Endothelial cell (in vitro differentiated cells): ENCODE data around the gene FRMPD4. TPM values are rescaled to one million over a fixed set of nuclear protein-coding genes. Genes with fewer than 3 reads are reported as not detected.

Source experiments
- DNase-seq: peaks from one replicate; pipeline ENCODE4 v3.0.0; 2021; ENCODE audit warnings: low spot score
- H3K27ac Mint-ChIP-seq: one replicate; pipeline ENCODE4 v1.8.0; 2021; ENCODE audit warnings: mixed read lengths, inconsistent platforms; ENCODE audit not compliant: unreplicated experiment
- H3K27me3 Mint-ChIP-seq: one replicate; pipeline ENCODE4 v1.8.0; 2021; ENCODE audit warnings: mild to moderate bottlenecking, moderate library complexity, mixed read lengths, inconsistent platforms; ENCODE audit not compliant: unreplicated experiment
- H3K36me3 Mint-ChIP-seq: one replicate; pipeline ENCODE4 v1.8.0; 2021; ENCODE audit warnings: mild to moderate bottlenecking, low read depth, mixed read lengths, inconsistent platforms; ENCODE audit not compliant: unreplicated experiment
- H3K4me1 Mint-ChIP-seq: one replicate; pipeline ENCODE4 v1.8.0; 2021; ENCODE audit warnings: mild to moderate bottlenecking, mixed read lengths, inconsistent platforms; ENCODE audit not compliant: unreplicated experiment
- H3K4me3 Mint-ChIP-seq: one replicate; pipeline ENCODE4 v1.8.0; 2021; ENCODE audit warnings: mild to moderate bottlenecking, mixed read lengths, inconsistent platforms; ENCODE audit not compliant: unreplicated experiment
- H3K9me3 Mint-ChIP-seq: one replicate; pipeline ENCODE4 v1.8.0; 2021; ENCODE audit warnings: mixed read lengths, inconsistent platforms; ENCODE audit not compliant: unreplicated experiment
- total RNA-seq: library from RNA; stranded (reverse); fragmentation: NEBNext Ultra II Directional; extraction: Animal tissue kit (Norgen Biotek cat#: 25700); gene quantifications from one replicate; pipeline ENCODE4 v1.2.1, GENCODE V29; 2021; ENCODE audit not compliant: unreplicated experiment
- TF ChIP-seq, protein P1 (sequence below): fragments of 200-600 bp; sonication (generic); IDR thresholded peaks from one replicate; pipeline ENCODE4 v1.5.0; 2021; ENCODE audit warnings: antibody characterized with exemption; ENCODE audit not compliant: unreplicated experiment

The FRMPD4 gene
- total RNA-seq, 1 donor from 2014 or later: 0.03 TPM

DNA sequence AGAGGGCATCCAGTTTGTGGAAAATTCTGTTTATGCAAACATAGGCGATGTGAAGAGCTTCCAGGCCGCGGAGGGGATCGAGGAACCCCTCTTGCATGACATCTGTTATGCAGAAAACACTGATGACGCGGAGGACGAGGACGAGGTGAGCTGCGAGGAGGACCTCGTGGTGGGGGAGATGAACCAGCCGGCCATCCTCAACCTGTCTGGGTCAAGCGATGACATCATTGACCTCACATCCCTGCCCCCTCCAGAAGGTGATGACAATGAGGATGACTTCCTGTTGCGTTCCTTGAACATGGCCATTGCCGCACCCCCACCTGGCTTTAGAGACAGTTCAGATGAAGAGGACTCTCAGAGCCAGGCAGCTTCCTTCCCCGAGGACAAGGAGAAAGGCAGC lies 578.3 kb downstream of the FRMPD4 start:
- no peak for DNase-seq
- H3K36me3 Mint-ChIP-seq: no peaks in the 10 kb centered on the region
- no peaks in the 10 kb centered on the region for H3K9me3 Mint-ChIP-seq
- no peaks in the 10 kb centered on the region for H3K4me1 Mint-ChIP-seq
- no peak overlapping the region for H3K4me3 Mint-ChIP-seq
- no peak overlapping the region for H3K27ac Mint-ChIP-seq
- TF ChIP-seq, protein P1, sequence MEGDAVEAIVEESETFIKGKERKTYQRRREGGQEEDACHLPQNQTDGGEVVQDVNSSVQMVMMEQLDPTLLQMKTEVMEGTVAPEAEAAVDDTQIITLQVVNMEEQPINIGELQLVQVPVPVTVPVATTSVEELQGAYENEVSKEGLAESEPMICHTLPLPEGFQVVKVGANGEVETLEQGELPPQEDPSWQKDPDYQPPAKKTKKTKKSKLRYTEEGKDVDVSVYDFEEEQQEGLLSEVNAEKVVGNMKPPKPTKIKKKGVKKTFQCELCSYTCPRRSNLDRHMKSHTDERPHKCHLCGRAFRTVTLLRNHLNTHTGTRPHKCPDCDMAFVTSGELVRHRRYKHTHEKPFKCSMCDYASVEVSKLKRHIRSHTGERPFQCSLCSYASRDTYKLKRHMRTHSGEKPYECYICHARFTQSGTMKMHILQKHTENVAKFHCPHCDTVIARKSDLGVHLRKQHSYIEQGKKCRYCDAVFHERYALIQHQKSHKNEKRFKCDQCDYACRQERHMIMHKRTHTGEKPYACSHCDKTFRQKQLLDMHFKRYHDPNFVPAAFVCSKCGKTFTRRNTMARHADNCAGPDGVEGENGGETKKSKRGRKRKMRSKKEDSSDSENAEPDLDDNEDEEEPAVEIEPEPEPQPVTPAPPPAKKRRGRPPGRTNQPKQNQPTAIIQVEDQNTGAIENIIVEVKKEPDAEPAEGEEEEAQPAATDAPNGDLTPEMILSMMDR: no peak
- H3K27me3 Mint-ChIP-seq: no peaks in the 10 kb centered on the region

DNA sequence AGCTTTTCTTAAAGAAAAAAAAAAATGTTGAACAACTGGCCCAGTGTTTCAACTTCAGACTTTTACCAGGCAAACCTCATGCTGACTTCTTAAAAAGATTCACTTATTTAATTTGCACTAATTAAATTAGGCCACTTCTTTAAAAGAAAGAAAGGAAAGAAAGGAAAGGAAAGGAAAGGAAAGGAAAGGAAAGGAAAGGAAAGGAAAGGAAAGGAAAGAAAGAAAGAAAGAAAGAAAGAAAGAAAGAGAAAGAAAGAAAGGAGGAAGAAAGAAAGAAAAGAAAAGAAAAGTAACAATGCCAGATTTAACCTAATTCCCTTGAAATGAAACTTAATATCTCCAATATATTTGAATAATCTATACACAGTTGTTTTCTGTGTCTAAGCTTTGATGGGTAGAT lies 581.6 kb downstream of the FRMPD4 start:
- H3K27ac Mint-ChIP-seq: no peak overlapping the region
- H3K9me3 Mint-ChIP-seq: no peaks in the 10 kb centered on the region
- no peaks in the 10 kb centered on the region for H3K27me3 Mint-ChIP-seq
- H3K4me1 Mint-ChIP-seq: no peaks in the 10 kb centered on the region
- no peaks in the 10 kb centered on the region for H3K36me3 Mint-ChIP-seq
- H3K4me3 Mint-ChIP-seq: no peak overlapping the region
- DNase-seq: no peak
- TF ChIP-seq, protein P1: no peak

GRCh38 chrX:12721042-12721441 lies 582.8 kb downstream of the FRMPD4 start:
- Mint-ChIP-seq H3K27me3 (no peaks in the 10 kb centered on the region), H3K4me1 (no peaks in the 10 kb centered on the region)

GRCh38 chrX:12722314-12722713 lies 584.0 kb downstream of the FRMPD4 start:
- Mint-ChIP-seq H3K4me1 (no peaks in the 10 kb centered on the region), H3K9me3 (no peaks in the 10 kb centered on the region), H3K27me3 (no peaks in the 10 kb centered on the region), H3K27ac (no peak overlapping the region), H3K36me3 (no peaks in the 10 kb centered on the region), H3K4me3 (no peak overlapping the region)
- TF ChIP-seq, protein P1: no peak
- no peak for DNase-seq

More at GRCh38 chrX:12721042-12721441, 582.8 kb downstream of the FRMPD4 start:
- DNase-seq: no peak
- Mint-ChIP-seq H3K36me3 (no peaks in the 10 kb centered on the region), H3K4me3 (no peak overlapping the region), H3K9me3 (no peaks in the 10 kb centered on the region), H3K27ac (no peak overlapping the region)
- TF ChIP-seq, protein P1: no peak

GRCh38 chrX:12741416-12741815 lies 603.1 kb downstream of the FRMPD4 start:
- Mint-ChIP-seq H3K27me3 (no peaks in the 10 kb centered on the region), H3K4me3 (no peak overlapping the region), H3K36me3 (no peaks in the 10 kb centered on the region), H3K4me1 (no peaks in the 10 kb centered on the region), H3K27ac (no peak overlapping the region), H3K9me3 (no peaks in the 10 kb centered on the region)
- no peak for DNase-seq
- TF ChIP-seq, protein P1: no peak
